SK-N-SH treated with all-trans-retinoic acid at 6 μM for 48 hours (cell line): ENCODE measurements around the gene PPP1R16B.

Experiments used
- ATAC-seq: fragments of 200-7000 bp; cut with Tn5 transposase; 3 replicates; pipeline ENCODE4 v1.9.1; 2020; ENCODE audit warnings: mild to moderate bottlenecking, moderate library complexity
- ARNTL ChIP-seq: fragments of 450-650 bp; formaldehyde crosslinking; IDR thresholded peaks from 2 replicates; pipeline ENCODE4 v1.5.0; 2020; ENCODE audit warnings: low read depth, mild to moderate bottlenecking, moderate library complexity, borderline replicate concordance
- BACH2 ChIP-seq: fragments of 250-450 bp; sonication (Bioruptor Pico); IDR thresholded peaks from 2 replicates; pipeline ENCODE4 v1.9.0; 2021; ENCODE audit warnings: mild to moderate bottlenecking, borderline replicate concordance
- CSRNP3 ChIP-seq: fragments of 250-450 bp; sonication (Bioruptor Pico); IDR thresholded peaks from 2 replicates; pipeline ENCODE4 v1.5.1; 2021; ENCODE audit warnings: mild to moderate bottlenecking, moderate library complexity
- ESRRG ChIP-seq: fragments of 250-450 bp; sonication (Bioruptor Pico); IDR thresholded peaks from 2 replicates; pipeline ENCODE4 v1.6.1; 2021; ENCODE audit warnings: mild to moderate bottlenecking
- GLIS3 ChIP-seq: fragments of 250-450 bp; sonication (Bioruptor Pico); IDR thresholded peaks from 2 replicates; pipeline ENCODE4 v1.5.0; 2020; ENCODE audit warnings: mild to moderate bottlenecking, moderate library complexity
- OSR1 ChIP-seq: fragments of 250-450 bp; sonication (Bioruptor Pico); IDR thresholded peaks from 2 replicates; pipeline ENCODE4 v1.8.0; 2022; ENCODE audit warnings: moderate library complexity, mild to moderate bottlenecking, inconsistent platforms
- POU6F1 ChIP-seq: fragments of 250-450 bp; sonication (Bioruptor Pico); IDR thresholded peaks from 2 replicates; pipeline ENCODE4 v1.8.0; 2021; ENCODE audit warnings: low read depth, mild to moderate bottlenecking, moderate library complexity, borderline replicate concordance
- PPARA ChIP-seq: fragments of 250-450 bp; sonication (Bioruptor Pico); IDR thresholded peaks from 2 replicates; pipeline ENCODE4 v1.5.0; 2020; ENCODE audit warnings: mild to moderate bottlenecking, borderline replicate concordance
- RARB ChIP-seq: fragments of 250-450 bp; sonication (Bioruptor Pico); IDR thresholded peaks from 2 replicates; pipeline ENCODE4 v1.8.0; 2021; ENCODE audit warnings: mild to moderate bottlenecking, moderate library complexity
- SNAI2 ChIP-seq: fragments of 250-450 bp; sonication (Bioruptor Pico); IDR thresholded peaks from 2 replicates; pipeline ENCODE4 v1.5.0; 2020; ENCODE audit warnings: mild to moderate bottlenecking, moderate library complexity
- TCF4 ChIP-seq: fragments of 250-450 bp; sonication (Bioruptor Pico); IDR thresholded peaks from 2 replicates; pipeline ENCODE4 v1.8.0; 2021; ENCODE audit warnings: mild to moderate bottlenecking, moderate library complexity, borderline replicate concordance
- ZFP3 ChIP-seq: fragments of 250-450 bp; sonication (Bioruptor Pico); IDR thresholded peaks from 2 replicates; pipeline ENCODE4 v1.5.0; 2020; ENCODE audit warnings: mild to moderate bottlenecking, moderate library complexity
- ZFP30 ChIP-seq: fragments of 450-650 bp; formaldehyde crosslinking; IDR thresholded peaks from 2 replicates; pipeline ENCODE4 v1.5.0; 2022; ENCODE audit warnings: mild to moderate bottlenecking, moderate library complexity
- ZNF70 ChIP-seq: fragments of 450-650 bp; formaldehyde crosslinking; IDR thresholded peaks from 2 replicates; pipeline ENCODE4 v1.5.0; 2020; ENCODE audit warnings: mild to moderate bottlenecking, moderate library complexity
- TF ChIP-seq, protein P1 (sequence below): fragments of 250-450 bp; sonication (Bioruptor Pico); IDR thresholded peaks from 2 replicates; pipeline ENCODE4 v1.8.0; 2020; ENCODE audit warnings: mild to moderate bottlenecking, moderate library complexity, borderline replicate concordance
- TF ChIP-seq, protein P2 (sequence below): fragments of 250-450 bp; sonication (Bioruptor Pico); IDR thresholded peaks from 2 replicates; pipeline ENCODE4 v1.5.1; 2020; ENCODE audit warnings: low read depth, mild to moderate bottlenecking, moderate library complexity

Gene PPP1R16B

DNA sequence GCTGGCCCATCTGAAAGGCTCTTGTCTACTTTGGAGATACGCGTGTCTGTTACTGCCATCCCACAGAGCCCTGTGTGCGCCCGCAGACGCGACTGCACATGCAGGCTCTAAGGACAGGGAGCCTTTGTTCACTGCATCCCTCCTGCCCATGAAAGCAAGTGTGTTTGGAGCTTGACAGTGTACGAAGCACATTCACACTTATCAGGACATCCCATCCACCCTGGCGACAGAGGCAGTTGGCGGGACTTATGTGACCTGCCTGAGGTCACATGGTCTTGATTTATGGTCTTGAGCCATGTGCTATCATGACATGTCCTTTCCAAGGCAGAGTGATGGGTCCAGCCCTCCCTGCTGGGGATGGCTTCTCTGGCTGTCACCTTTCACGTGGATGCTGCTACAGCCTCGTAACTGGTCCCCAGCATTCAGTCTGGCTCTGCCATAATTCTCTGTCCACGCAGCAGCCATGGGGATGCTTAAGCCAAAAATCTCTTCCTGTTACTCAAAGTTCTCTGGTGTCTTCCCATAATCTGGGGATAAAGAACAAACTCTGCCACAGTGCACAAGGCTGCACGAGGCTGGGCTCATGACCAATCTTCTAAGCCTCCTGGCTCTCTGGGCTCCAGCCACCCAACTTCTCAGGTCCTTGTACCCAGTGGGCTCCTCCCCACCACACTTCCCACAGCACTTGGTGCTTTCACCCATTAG lies 84.4 kb downstream of the PPP1R16B start (continued):
- TF ChIP-seq, protein P1, sequence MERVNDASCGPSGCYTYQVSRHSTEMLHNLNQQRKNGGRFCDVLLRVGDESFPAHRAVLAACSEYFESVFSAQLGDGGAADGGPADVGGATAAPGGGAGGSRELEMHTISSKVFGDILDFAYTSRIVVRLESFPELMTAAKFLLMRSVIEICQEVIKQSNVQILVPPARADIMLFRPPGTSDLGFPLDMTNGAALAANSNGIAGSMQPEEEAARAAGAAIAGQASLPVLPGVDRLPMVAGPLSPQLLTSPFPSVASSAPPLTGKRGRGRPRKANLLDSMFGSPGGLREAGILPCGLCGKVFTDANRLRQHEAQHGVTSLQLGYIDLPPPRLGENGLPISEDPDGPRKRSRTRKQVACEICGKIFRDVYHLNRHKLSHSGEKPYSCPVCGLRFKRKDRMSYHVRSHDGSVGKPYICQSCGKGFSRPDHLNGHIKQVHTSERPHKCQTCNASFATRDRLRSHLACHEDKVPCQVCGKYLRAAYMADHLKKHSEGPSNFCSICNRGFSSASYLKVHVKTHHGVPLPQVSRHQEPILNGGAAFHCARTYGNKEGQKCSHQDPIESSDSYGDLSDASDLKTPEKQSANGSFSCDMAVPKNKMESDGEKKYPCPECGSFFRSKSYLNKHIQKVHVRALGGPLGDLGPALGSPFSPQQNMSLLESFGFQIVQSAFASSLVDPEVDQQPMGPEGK = no peak
- TF ChIP-seq, all 23 proteins: peak for 0

DNA sequence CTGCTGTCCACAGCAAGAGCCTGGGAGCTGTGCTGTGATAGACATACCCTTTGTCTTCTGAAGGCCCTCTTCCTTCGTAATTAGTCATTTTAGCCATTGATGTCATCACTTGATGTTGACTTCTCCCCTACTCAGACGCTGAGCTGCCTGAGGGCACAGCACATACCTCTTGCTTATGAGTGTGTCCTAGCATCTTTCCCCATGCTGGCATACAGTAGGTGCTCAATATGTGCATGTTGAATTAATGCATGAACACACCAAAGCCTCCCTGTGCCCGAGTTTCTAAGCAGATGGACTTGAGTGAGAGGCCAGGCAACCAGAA lies 85.0 kb downstream of the PPP1R16B start:
- ATAC-seq = no peak
- TF ChIP-seq, protein P2, sequence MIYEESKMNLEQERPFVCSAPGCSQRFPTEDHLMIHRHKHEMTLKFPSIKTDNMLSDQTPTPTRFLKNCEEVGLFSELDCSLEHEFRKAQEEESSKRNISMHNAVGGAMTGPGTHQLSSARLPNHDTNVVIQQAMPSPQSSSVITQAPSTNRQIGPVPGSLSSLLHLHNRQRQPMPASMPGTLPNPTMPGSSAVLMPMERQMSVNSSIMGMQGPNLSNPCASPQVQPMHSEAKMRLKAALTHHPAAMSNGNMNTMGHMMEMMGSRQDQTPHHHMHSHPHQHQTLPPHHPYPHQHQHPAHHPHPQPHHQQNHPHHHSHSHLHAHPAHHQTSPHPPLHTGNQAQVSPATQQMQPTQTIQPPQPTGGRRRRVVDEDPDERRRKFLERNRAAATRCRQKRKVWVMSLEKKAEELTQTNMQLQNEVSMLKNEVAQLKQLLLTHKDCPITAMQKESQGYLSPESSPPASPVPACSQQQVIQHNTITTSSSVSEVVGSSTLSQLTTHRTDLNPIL (CRISPR knock-in tag) = no peak
- TF ChIP-seq GLIS3 (CRISPR knock-in tag) = no peak
- no peak for TF ChIP-seq TCF4
- no peak for TF ChIP-seq CSRNP3 (CRISPR knock-in tag)
- TF ChIP-seq OSR1 (CRISPR knock-in tag) = no peak
- TF ChIP-seq ARNTL = no peak
- TF ChIP-seq PPARA (CRISPR knock-in tag) = no peak
- TF ChIP-seq BACH2 (CRISPR knock-in tag) = no peak
- no peak for TF ChIP-seq ESRRG (CRISPR knock-in tag)

- ATAC-seq = no peak
- no peak for TF ChIP-seq GLIS3 (CRISPR knock-in tag)
- peak; percentile 89; the same call in 1 of the 2 replicates for TF ChIP-seq ZFP3
Observed at GRCh38 chr20:38892091-38892981, 86.8 kb downstream of the PPP1R16B start.

GRCh38 chr20:38893056-38893564 lies 87.6 kb downstream of the PPP1R16B start:
- ATAC-seq = no peak
- TF ChIP-seq ZNF70 (CRISPR knock-in tag) (no peak), PPARA (CRISPR knock-in tag) (no peak), ZFP3 (no peak), RARB (CRISPR knock-in tag) (no peak), CSRNP3 (CRISPR knock-in tag) (no peak), POU6F1 (no peak), SNAI2 (CRISPR knock-in tag) (no peak), ZFP30 (CRISPR knock-in tag) (no peak), BACH2 (CRISPR knock-in tag) (no peak), OSR1 (CRISPR knock-in tag) (no peak), ESRRG (CRISPR knock-in tag) (no peak)
- TF ChIP-seq, protein P1 = no peak
